LNCAP (cell line): ENCODE measurements around the gene RNLS.

Source experiments
- CTCF ChIP-seq: fragments of 450-650 bp; IDR thresholded peaks from 2 replicates; pipeline ENCODE4 v1.5.1; 2017; ENCODE audit warnings: mild to moderate bottlenecking

RNLS gene

DNA sequence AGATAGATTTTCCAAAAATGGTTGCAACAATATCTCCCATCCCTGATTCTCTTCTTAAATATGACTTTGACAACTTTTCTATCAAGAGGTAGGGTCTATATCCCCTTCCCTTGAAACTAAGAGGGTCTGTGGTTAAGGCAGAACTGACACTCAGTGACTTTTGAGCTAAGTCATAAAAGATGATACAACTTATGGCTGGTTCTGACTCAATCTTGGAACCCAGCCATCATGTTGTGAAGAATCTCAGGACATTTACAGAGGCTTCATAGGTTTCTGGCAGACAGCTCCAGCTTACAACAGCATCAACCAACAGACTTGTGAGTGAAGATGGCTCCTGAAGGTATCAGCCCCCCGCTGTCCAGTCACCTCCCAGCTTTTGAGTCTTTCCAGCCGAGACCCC is 203.5 kb downstream of the RNLS start:
- TF ChIP-seq CTCF = no peak

- no peak for TF ChIP-seq CTCF
These were observed 205.6 kb downstream of the RNLS start for GRCh38 chr10:88377510-88377909.

- TF ChIP-seq CTCF = no peak
These were observed 208.5 kb downstream of the RNLS start for GRCh38 chr10:88374392-88375175.

- no peak for TF ChIP-seq CTCF
These were observed 210.1 kb downstream of the RNLS start for GRCh38 chr10:88372881-88373592.

- no peak for TF ChIP-seq CTCF
These were observed 210.9 kb downstream of the RNLS start for GRCh38 chr10:88372051-88372715.

DNA sequence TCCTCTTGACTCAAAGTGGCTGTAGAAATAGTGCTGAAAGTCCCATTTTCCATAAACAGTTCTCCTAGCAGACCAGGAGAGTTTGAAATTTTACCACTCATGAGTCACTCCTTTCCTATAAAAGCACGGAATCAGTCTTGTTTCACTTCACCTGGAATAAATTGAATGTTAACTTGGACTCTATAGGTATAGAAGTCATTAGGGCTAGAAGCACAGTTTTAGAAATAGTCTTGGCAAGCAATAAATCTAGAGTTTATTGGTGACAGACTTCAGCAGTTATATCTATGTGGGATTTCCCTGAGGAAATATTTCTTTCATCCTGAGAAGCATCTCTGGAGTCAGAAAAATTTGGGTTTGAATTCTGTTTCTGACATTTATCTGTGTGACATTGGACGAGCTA is 212.4 kb downstream of the RNLS start:
- no peak for TF ChIP-seq CTCF

DNA sequence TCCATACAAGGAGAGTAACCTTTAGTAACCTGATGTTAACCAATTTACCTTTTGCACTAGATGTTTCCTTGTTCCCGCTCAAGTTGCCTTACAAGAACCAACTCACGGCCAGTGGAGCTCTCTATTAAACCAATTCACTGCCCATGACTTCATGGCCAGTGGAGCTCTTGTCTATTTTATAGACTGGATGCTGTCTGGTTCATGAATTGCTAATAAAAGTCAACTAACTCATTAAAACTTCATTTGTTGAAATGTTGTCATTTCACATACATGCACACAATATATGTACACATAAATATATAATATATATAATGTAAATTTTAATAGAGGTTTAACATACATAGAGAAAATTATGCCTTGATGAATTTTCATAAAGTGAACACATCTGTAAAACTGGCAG is 216.3 kb downstream of the RNLS start:
- TF ChIP-seq CTCF = no peak
